Glomerular visceral epithelial cell (primary cell): ENCODE measurements around the gene KCNIP4.
"Not testable (repeated sequence)": the region's sequence is repeated elsewhere in the genome, so short reads cannot be mapped to it uniquely, and the experiment has no call there.

Source experiments
- DNase-seq: peaks from one replicate; pipeline ENCODE4 v3.0.0-alpha.2; 2016; ENCODE audit errors: extremely low spot score

Gene KCNIP4

DNA sequence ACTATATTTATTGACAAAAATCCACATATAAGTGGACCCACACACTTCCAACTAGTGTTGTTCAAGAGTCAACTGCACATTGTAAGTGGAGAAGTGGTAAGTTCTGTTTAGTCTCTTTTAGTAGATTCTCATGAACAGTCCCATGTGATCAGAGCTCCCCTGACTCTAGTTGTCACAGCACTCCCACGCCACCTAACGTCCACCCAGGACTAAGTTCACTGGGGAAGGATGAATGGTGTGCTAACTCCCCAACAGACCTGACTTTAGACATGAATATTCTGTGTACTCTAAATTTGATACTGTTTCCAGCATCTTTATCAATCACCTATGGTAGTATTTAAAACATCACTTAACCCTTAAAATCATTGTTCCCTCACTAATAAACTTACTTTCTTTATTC, 1188.5 kb downstream of the KCNIP4 start:
- no peak for DNase-seq

- DNase-seq, result no peak
Measured at GRCh38 chr4:20754036-20754435, 1194.5 kb downstream of the KCNIP4 start.

DNA sequence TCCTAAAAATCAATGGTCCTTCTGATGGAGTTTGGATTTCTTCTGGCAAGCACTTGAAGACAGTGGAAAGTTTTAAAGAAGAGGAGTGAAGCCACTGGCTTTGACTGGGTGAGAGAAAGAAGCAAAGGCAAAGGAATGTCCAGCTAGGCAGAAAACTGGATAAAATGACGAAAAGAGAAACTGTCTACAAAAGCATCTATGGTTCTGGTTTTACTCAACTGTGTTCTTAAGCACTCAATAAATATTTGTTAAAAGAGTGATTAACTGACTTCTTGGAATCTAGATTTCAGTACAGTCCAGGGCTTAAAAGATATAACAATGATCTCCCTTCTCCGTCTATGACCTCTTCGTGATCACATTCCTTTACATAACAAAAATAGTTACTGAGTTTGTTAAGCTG, 1195.9 kb downstream of the KCNIP4 start:
- DNase-seq, result no peak

DNA sequence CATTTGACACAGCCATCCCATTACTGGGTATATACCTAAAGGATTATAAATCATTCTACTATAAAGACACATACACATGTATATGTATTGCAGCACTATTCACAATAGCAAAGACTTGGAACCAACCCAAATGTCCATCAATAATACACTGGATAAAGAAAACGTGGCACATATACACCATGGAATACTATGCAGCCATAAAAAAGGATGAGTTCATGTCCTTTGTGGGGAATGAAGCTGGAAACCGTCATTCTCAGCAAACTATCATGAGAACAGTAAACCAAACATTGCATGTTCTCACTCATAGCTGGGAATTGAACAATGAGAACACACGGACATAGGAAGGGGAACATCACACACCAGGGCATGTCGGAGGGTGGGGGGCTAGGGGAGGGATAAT, 1202.6 kb downstream of the KCNIP4 start:
- DNase-seq, result not testable (repeated sequence)

- DNase-seq, result no peak
Measured at GRCh38 chr4:20735931-20736330, 1212.6 kb downstream of the KCNIP4 start.

- no peak for DNase-seq
Measured at GRCh38 chr4:20724915-20725314, 1223.7 kb downstream of the KCNIP4 start.

- DNase-seq, result no peak
Measured at GRCh38 chr4:20723463-20723862, 1225.1 kb downstream of the KCNIP4 start.

DNA sequence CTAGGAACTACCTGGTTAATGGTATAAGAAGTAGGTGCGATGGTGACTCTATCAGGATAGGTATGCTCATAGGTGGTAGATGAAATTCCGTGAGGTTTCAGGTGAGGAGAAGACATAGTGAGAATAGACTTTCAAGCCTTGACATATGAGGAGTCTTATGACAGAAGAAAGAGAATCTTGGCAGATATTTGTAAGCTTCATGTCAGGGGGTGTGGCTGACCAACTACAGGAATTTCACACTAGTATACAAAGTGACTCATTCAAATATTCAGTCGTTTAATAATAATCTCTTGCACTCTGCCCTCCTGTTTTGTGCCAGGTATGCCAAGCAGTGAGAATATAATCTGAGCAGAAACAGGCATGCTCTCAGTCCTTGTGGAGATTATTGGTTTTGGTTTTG, 1225.6 kb downstream of the KCNIP4 start:
- no peak for DNase-seq

- DNase-seq, result no peak
Measured at GRCh38 chr4:20711335-20711734, 1237.2 kb downstream of the KCNIP4 start.

DNA sequence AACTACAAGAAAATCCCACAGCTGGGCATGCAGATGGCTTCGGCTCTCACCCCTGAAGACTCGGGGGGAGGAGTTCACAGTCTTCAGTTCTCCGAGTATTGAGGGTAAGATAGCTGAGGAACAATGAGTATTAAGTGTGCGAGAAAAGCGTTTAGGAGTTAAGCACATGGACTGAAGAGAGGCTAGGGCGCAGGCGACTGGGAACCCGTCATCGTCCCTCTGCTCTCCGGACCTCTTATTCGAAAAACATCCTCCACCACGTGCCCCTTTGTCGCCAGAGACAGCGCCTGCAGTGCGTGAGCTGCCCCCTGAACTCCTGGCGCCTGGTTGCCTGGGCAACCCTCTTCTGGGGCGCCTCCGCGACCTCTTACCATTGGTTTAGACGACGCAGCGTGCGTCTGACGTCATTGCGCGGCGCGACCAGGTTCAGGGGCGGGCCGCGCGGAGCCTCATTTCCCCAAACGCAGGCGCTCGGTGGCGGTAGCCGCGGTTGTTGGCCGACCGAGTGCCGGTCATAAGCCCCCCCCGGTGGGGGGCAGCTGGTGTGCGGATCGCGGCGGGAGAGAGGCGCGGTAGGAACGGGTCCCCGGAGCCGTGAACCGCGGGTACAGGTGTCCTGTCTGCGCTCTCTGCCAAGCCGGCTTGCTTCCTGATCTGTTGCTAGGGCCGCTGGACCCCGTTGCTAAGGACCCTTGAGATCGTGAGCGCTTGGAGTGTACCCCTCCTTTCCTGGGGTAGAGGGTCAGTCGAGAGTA, 1248.4 kb downstream of the KCNIP4 start, which contains the start of gene PACRGL:
PACRGL (plus strand) TSS at position 452 of the 755 bp plus-strand sequence. CDS start 4,024 bp downstream, outside the sequence.
- peak; percentile 93 for DNase-seq

DNA sequence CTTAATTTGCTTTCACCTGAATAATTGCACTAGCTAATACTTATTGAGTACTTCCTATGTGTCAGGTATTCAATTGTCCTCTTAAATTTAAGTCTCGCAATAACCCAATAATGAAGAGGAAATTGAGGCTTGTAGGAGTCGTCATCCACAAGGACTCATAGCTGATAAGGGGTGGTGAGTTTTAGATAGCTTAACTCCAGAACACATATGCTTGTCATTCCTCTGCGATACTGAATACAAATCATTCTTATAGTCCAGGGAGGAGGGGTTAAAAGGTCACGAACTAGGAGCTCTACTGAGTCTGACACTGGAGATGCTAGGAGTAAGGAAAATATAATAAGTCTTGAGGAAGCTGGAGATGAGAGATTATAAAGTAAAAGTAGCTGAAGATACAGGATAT, 1249.8 kb downstream of the KCNIP4 start:
- DNase-seq, result no peak

DNA sequence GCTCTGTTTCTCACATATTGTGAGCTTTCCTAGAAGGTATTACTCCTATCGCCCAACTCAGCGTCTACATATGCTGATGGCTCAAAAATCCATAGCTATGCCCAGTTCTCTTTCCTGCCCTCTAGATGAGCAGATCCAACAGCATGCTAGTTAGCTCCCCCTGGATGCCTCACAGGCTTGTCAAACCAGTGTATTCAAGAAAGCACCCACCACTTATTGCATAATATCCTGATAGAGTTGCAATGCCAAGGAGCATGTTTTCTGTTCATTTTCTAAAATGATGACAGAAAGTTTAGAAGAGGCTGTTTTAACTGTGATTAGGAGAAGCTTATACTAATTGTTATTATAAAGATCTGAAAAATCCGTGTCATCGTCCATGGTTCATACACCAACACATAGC, 1250.2 kb downstream of the KCNIP4 start:
- DNase-seq, result no peak

GRCh38 chr4:20696815-20697214, 1251.8 kb downstream of the KCNIP4 start:
- no peak for DNase-seq

DNA sequence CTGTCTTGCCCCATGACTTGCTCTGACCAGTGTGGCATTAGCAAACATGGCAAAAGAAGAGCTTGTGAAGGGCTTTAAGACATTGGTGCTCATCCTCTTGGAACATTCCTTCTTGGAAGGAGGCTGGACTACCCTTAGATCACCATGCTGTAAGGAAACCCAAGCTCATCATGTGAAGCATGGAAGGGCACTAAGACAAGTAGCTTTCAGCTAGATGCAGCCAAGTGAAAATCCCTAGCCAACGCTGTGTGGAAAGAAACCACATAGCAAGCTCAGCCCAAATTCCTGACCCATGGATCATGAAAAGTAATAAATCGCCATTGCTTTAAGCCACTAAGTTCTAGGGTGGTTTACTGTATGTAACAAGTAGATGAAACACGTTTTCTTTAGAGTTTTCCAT, 1260.7 kb downstream of the KCNIP4 start:
- peak; percentile 92 for DNase-seq

DNA sequence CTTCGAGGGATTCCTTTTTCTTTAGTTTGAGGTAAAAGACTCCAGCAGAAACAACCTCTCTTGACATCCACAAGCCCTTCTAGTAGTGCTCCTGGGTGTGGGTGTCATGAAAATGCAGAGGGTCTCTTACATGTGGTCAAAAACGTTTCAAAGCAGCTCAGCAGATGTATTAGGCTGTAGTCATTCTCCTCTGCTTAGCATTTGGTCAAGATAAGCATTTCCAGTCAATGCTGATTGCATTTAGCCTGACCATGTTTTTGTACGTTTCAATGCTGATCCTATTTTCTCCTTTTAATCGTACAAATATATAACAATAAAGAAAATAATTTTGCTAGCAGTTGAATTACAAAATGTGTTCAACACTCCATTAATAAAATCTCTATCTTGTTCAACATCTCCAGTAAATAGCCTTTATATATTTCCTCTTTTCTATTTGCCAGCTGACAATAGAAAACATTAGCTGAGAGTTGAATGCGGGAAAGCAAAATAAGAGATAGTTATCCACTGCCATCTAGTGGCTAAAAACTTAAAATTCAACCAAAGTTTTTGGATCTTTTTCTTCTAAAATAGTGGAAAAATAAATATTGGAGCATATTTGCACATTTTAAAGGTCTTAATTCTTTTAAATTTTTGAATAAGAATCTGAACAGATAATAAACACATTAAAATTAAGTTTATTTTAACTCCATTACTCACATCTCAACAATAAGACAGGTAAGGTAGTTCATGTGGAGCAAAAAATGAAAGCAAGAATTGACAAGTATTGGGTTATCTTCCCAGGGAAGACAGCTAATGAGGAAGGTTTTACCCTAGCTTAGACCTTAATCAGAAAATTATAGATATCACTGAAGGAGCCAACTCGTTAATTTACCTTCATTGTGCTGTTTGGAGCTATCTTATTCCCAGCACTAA, 1263.5 kb downstream of the KCNIP4 start:
- peak; percentile 18 for DNase-seq

- no peak for DNase-seq
Measured at GRCh38 chr4:20683766-20684165, 1264.8 kb downstream of the KCNIP4 start.

DNA sequence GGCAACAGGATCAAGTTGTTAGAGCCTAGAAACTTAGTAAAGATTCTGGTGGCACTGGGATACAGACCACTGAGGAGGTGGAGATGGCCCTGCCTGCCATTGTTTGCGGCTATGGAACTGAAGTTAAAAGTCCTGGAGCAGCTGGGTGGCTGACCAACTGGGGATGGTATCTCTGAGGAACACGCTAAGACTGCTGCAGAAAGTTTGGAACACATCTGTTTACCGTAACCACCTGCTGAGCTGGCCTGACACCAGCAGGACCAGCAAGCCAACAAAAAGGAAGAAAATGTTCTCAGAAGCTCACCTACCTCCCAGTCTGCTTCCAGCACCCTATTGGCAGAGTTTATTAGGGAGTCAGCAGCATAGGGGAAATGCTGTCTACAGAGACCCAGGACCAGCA, 1265.7 kb downstream of the KCNIP4 start:
- no peak for DNase-seq

- DNase-seq, result no peak
Measured at GRCh38 chr4:20681271-20681670, 1267.3 kb downstream of the KCNIP4 start.

DNA sequence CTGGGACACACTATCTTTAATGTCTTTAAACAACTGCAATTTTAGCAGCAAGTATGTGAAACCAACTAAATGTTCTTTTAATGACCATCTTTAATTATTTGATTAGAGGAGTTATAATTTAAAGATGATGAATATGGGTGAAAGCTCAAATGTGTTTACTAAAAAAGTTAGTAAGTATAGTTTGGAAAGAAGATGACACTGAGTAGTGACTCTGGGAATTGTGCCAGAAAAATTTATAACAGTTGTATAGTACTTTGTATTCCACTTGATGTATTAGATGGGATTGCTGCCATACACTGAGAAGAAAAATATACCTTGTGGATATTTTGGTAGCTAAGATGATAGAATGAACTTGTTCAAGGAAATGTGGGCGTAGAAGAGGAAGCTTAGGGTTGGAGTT, 1267.8 kb downstream of the KCNIP4 start:
- no peak for DNase-seq

- no peak for DNase-seq
Measured at GRCh38 chr4:20679951-20680350, 1268.6 kb downstream of the KCNIP4 start.
